EL (cell line): ENCODE data around the gene DAGLA.
A peak's percentile ranks its signal among the peaks of the same experiment; 100 is the strongest.

Experiments
- DNase-seq: peaks from one replicate; pipeline ENCODE4 v3.0.0-alpha.2; 2016

Gene DAGLA

GRCh38 chr11:61731211-61731951 lies 51.2 kb downstream of the DAGLA start:
- DNase-seq, result no peak

GRCh38 chr11:61731952-61732675 lies 51.9 kb downstream of the DAGLA start:
- DNase-seq, result no peak

- peak; percentile 66 for DNase-seq
Measured at GRCh38 chr11:61732705-61733104, 52.5 kb downstream of the DAGLA start.

GRCh38 chr11:61733120-61733978 lies 53.2 kb downstream of the DAGLA start:
- DNase-seq, result peak; percentile 76

- DNase-seq, result no peak
Measured at GRCh38 chr11:61734767-61735166, 54.6 kb downstream of the DAGLA start.

GRCh38 chr11:61735391-61735790 lies 55.2 kb downstream of the DAGLA start:
- no peak for DNase-seq

GRCh38 chr11:61736310-61736709 lies 56.1 kb downstream of the DAGLA start:
- DNase-seq, result no peak

GRCh38 chr11:61737131-61737530 lies 56.9 kb downstream of the DAGLA start:
- no peak for DNase-seq

GRCh38 chr11:61737636-61738386 lies 57.6 kb downstream of the DAGLA start:
- DNase-seq, result no peak

GRCh38 chr11:61738776-61739175 lies 58.6 kb downstream of the DAGLA start:
- DNase-seq, result no peak

- DNase-seq, result no peak
Measured at GRCh38 chr11:61739413-61739812, 59.2 kb downstream of the DAGLA start.

GRCh38 chr11:61739966-61740365 lies 59.8 kb downstream of the DAGLA start:
- no peak for DNase-seq

- no peak for DNase-seq
Measured at GRCh38 chr11:61742391-61742790, 62.2 kb downstream of the DAGLA start.

GRCh38 chr11:61743486-61744095 lies 63.4 kb downstream of the DAGLA start:
- DNase-seq, result no peak

- DNase-seq, result no peak
Measured at GRCh38 chr11:61744181-61744580, 64.0 kb downstream of the DAGLA start.

- DNase-seq, result no peak
Measured at GRCh38 chr11:61744609-61745156, 64.5 kb downstream of the DAGLA start.

- no peak for DNase-seq
Measured at GRCh38 chr11:61745781-61746441, 65.7 kb downstream of the DAGLA start.

GRCh38 chr11:61746442-61747191 lies 66.4 kb downstream of the DAGLA start:
- no peak for DNase-seq

- DNase-seq, result peak; percentile 65
Measured at GRCh38 chr11:61747192-61747966, 67.2 kb downstream of the DAGLA start.

GRCh38 chr11:61747967-61748285 lies 67.7 kb downstream of the DAGLA start:
- no peak for DNase-seq
